Colonic mucosa (tissue), 4 donors: ENCODE data around the gene PIP5K1C. TPM values are rescaled to one million over a fixed set of nuclear protein-coding genes. Genes with fewer than 3 reads are reported as not detected.

Source experiments
- DNase-seq: peaks from one replicate; pipeline ENCODE4 v3.0.0-alpha.2; 2020
- H3K27ac ChIP-seq: fragments of 200-600 bp; one replicate; pipeline ENCODE4 v1.8.0; 2021
- H3K27me3 ChIP-seq: fragments of 200-600 bp; one replicate; pipeline ENCODE4 v1.8.0; 2021
- H3K36me3 ChIP-seq: fragments of 200-600 bp; one replicate; pipeline ENCODE4 v1.8.0; 2021
- H3K4me1 ChIP-seq: fragments of 200-600 bp; one replicate; pipeline ENCODE4 v1.8.0; 2021; ENCODE audit warnings: mild to moderate bottlenecking
- H3K4me3 ChIP-seq: fragments of 200-600 bp; one replicate; pipeline ENCODE4 v1.8.0; 2021
- H3K9ac ChIP-seq, 2 donors: one replicate each; pipeline ENCODE4 v1.7.0; 2013; ENCODE audit warnings: control low read depth in 2 of 2, low read depth in 2 of 2, low read length in 2 of 2
- H3K9me3 ChIP-seq: fragments of 200-600 bp; one replicate; pipeline ENCODE4 v1.8.0; 2021
- intact Hi-C: fragments of 100-400 bp; cut with DNase I; formaldehyde crosslinking; loops from one replicate; pipeline ENCODE4 v1.14.1; 2022
- total RNA-seq, 2 donors: library from RNA; stranded (reverse); fragmentation: NEBNext Ultra II Directional in 1 of 2; extraction: Animal tissue kit (Norgen Biotek cat#: 25700) in 1 of 2; gene quantifications; one replicate each; pipeline ENCODE4 v1.2.1, GENCODE V29; 2021
- TF ChIP-seq, protein P1 (sequence below): fragments of 200-600 bp; IDR thresholded peaks from one replicate; pipeline ENCODE4 v1.8.0; 2022; ENCODE audit warnings: antibody characterized with exemption, mild to moderate bottlenecking
- donor health status: healthy.
- donor health status: DM: no; HTN: no; CAD: no.
- donor health status: DM: no; HTN: no; CAD: no.

Gene PIP5K1C
- total RNA-seq, 2 donors from 2014 or later = 22.8 to 31.2 TPM

DNA sequence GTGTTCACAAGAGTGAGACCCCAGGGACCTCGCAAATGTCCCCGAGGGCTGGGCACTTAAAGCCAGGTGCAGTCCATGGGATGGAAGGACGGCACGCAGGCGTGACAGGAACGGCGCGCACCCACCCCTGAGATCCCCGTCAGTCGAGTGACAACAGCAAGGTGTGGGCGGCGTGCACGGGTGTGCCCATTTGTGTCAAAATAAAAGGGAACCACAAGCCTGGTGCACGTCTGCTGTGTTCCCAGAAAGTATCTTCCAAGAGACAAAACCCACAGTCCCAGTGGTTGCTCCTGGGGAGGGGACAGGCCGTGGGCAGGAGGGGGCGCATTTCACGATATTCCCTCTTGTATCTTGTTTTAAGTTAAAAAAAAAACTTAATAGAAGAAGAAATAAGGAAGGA, 58.0 kb downstream of the PIP5K1C start:
- Histone ChIP-seq H3K27ac (no peak overlapping the region), H3K4me3 (no peak overlapping the region), H3K36me3 (no peaks in the 10 kb centered on the region), H3K9me3 (no peaks in the 10 kb centered on the region), H3K9ac (no peak overlapping the region), H3K4me1 (no peaks in the 10 kb centered on the region), H3K27me3 (no peaks in the 10 kb centered on the region)
- intact Hi-C loops = no loop called here
- TF ChIP-seq, protein P1, sequence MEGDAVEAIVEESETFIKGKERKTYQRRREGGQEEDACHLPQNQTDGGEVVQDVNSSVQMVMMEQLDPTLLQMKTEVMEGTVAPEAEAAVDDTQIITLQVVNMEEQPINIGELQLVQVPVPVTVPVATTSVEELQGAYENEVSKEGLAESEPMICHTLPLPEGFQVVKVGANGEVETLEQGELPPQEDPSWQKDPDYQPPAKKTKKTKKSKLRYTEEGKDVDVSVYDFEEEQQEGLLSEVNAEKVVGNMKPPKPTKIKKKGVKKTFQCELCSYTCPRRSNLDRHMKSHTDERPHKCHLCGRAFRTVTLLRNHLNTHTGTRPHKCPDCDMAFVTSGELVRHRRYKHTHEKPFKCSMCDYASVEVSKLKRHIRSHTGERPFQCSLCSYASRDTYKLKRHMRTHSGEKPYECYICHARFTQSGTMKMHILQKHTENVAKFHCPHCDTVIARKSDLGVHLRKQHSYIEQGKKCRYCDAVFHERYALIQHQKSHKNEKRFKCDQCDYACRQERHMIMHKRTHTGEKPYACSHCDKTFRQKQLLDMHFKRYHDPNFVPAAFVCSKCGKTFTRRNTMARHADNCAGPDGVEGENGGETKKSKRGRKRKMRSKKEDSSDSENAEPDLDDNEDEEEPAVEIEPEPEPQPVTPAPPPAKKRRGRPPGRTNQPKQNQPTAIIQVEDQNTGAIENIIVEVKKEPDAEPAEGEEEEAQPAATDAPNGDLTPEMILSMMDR = no peak
- no peak for DNase-seq

DNA sequence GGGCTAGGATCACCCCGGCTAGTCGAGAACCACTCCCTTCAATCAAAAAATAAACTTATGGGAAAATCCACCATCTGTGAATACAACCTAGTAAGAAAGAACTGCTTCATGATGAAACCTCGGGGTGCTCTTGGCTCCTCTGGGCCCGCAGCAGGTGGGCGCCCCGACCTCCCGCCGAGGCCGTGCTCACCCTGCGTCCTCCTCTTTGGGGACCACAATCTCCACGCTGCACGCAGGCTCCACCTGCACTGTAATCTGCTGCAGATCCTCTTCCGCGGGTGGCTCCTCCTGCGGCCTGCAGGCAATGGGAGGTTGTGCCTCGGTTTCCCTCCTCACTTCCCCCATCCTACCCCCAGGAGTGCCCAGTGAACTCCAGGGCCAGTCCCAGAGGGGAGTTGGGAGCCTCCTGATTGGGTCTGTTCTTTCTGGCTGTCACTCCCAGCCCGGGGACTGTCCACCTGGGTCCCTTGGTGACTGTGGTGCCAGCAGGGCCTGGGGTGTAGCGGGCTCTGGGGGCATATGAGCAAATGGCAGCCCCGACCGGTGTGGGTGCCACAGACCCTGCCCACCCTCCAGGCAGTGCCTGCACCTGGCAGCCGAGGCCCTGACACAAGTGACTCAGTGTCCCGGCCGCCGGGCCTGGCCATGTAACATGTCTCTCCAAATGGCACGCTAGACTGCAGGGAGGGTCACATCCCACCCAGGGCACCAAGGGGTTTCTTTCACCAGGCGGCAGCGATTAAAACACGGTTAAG, 58.6 kb downstream of the PIP5K1C start:
- no peaks in the 10 kb centered on the region for H3K27me3 ChIP-seq
- H3K27ac ChIP-seq = no peak overlapping the region
- no peaks in the 10 kb centered on the region for H3K4me1 ChIP-seq
- no peak for DNase-seq
- H3K36me3 ChIP-seq = no peaks in the 10 kb centered on the region
- intact Hi-C loops = no loop called here
- H3K9ac ChIP-seq = no peak overlapping the region
- H3K9me3 ChIP-seq = no peaks in the 10 kb centered on the region
- TF ChIP-seq, protein P1 = no peak
- no peak overlapping the region for H3K4me3 ChIP-seq

DNA sequence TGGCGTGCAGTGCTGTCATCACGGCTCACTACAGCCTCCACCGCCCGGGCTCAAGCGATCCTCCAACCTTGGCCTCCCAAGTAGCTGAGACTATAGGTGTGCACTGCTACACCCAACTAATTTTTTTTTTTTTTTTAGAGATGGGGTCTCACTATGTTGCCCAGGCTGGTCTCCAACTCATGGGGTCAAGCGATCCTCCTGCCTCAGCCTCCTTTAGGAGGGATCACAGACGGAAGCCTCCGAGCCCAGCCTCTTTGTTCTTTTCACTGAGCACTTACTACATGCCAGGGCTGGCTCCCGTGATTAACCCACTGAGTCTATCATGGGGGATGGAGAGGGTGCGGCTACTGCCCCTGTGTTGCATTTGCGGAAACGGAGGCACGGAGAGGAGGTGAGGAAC, 60.8 kb downstream of the PIP5K1C start:
- no peak overlapping the region for H3K27ac ChIP-seq
- no peaks in the 10 kb centered on the region for H3K27me3 ChIP-seq
- TF ChIP-seq, protein P1 = no peak
- H3K9me3 ChIP-seq = no peaks in the 10 kb centered on the region
- intact Hi-C loops = no loop called here
- no peak for DNase-seq
- no peaks in the 10 kb centered on the region for H3K4me1 ChIP-seq
- no peaks in the 10 kb centered on the region for H3K36me3 ChIP-seq
- H3K4me3 ChIP-seq = no peak overlapping the region
- no peak overlapping the region for H3K9ac ChIP-seq

DNA sequence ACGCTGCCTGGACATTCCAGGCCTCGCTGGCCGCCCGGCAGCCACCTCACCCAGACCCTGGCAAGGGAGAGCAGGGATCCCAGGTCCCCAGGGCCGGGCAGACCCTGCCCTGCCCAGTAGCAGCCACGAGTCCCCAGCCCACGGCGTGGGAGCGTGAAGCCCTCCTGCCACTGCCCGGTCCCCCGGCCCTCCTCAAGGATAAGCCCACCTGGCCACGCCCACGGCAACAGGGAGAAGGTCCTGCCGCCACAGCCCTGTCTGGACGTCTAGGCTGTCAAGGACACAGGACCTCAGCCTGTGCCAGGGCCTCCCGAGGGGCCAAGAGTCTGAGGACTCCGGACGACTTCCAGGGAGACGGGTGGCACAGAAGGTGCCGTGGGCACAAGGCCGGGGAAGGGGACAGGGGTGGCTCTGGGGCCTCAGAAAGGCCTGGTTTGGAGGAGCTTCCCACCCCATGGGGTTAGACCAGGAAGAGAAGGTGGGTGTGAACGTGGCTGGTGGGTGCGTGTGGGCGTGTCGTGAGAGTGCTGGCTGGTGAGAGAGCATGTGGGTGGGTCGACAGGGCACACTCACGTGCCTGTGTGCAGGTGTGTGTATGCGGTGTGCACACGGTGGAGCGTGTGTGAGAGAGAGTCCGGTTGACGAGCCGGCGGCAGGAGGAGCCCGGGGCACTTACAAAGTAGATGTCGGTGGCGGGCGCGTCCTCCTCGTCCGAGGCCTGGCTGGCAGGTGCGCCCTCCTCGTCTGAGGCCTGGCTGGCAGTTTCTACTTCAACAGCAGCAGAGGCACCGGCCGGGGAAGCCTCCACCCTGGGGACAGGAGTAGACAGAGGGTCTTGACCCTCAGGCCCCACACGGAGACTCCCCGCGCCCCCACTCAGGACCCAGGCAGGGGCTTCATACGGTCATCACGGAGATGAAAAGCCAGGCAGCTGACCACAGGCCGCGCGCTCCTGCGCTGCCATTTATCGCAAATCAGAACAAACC, 61.8 kb downstream of the PIP5K1C start:
- no peaks in the 10 kb centered on the region for H3K36me3 ChIP-seq
- DNase-seq = no peak
- intact Hi-C loops = no loop called here
- H3K9ac ChIP-seq = no peak overlapping the region
- no peak overlapping the region for H3K27ac ChIP-seq
- TF ChIP-seq, protein P1 = no peak
- no peak overlapping the region for H3K4me3 ChIP-seq
- no peaks in the 10 kb centered on the region for H3K4me1 ChIP-seq
- H3K27me3 ChIP-seq = no peaks in the 10 kb centered on the region
- no peaks in the 10 kb centered on the region for H3K9me3 ChIP-seq

DNA sequence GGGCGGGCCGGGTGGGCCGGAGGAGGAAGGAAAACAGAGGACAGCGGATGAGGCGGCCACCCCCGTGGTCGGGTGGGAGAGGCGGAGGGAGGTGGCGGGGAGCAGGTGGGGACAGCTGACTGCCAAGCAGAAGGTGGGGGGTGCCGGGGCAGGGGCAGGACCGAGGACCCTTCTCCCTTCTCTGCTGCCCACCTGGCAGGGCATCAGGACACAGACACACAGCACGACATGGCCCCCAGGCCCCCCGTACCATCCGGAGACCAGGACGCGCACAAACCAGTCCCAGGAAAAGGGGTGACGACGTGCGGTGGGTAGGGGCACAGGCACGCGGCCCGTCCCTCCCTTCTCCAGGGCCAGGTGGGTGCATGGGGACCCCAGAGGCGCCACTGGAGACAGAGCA, 62.6 kb downstream of the PIP5K1C start:
- Histone ChIP-seq H3K27me3 (no peaks in the 10 kb centered on the region), H3K27ac (no peak overlapping the region), H3K4me3 (no peak overlapping the region), H3K4me1 (no peaks in the 10 kb centered on the region), H3K36me3 (no peaks in the 10 kb centered on the region), H3K9me3 (no peaks in the 10 kb centered on the region), H3K9ac (no peak overlapping the region)
- TF ChIP-seq, protein P1 = no peak
- no peak for DNase-seq
- intact Hi-C loops = no loop called here
